ENCODE data around the gene NRGN. TPM values are rescaled to one million over a fixed set of nuclear protein-coding genes. Genes with fewer than 3 reads are reported as not detected.

Gene NRGN
- polyA plus RNA-seq, 1 donor from 2014 or later: 0.69 TPM

GRCh38 chr11:124779568-124779967, 39.8 kb downstream of the NRGN start:
- no peak overlapping the region for H2AFZ ChIP-seq (ENCODE audit: low read depth, low read length)
- no peak overlapping the region for H3K27ac ChIP-seq (ENCODE audit: low read length)
- TF ChIP-seq SMC3 (conservative IDR thresholded peaks at IDR 0.05; ENCODE audit: poor library complexity) (no peak), EP300 (conservative IDR thresholded peaks at IDR 0.05; ENCODE audit: poor library complexity, severe bottlenecking) (no peak), EZH2 (IDR thresholded peaks at IDR 0.05; ENCODE audit: borderline replicate concordance, insufficient read depth, low read length, poor library complexity, severe bottlenecking) (no peak), MXI1 (conservative IDR thresholded peaks at IDR 0.05; ENCODE audit: poor library complexity, severe bottlenecking) (no peak), REST (IDR thresholded peaks at IDR 0.05; ENCODE audit: borderline replicate concordance) (no peak), TAF1 (IDR thresholded peaks at IDR 0.05; ENCODE audit: low read depth) (no peak), CTCF (IDR thresholded peaks at IDR 0.05; ENCODE audit: poor library complexity, severe bottlenecking) (no peak), POLR2AphosphoS5 (IDR thresholded peaks at IDR 0.05) (no peak), RAD21 (conservative IDR thresholded peaks at IDR 0.05) (no peak)
- peaks cover 11% of the 10 kb centered on the region for H3K79me2 ChIP-seq (replicated peaks; ENCODE audit: insufficient read depth, low read length)
- no peaks in the 10 kb centered on the region for H4K20me1 ChIP-seq (ENCODE audit: insufficient read depth)
- no peaks in the 10 kb centered on the region for H3K9me3 ChIP-seq (ENCODE audit: low read length)
- peaks cover 6% of the 10 kb centered on the region for H3K36me3 ChIP-seq (ENCODE audit: insufficient read depth, low read length)
- H3K4me2 ChIP-seq (ENCODE audit: low read length): no peak overlapping the region
- H3K9ac ChIP-seq (ENCODE audit: low read length): no peak overlapping the region
- no peak overlapping the region for H3K4me3 ChIP-seq (ENCODE audit: low read length)
- H3K9me2 ChIP-seq (ENCODE audit: insufficient read depth, low read length): no peaks in the 10 kb centered on the region
- H3F3A ChIP-seq (ENCODE audit: insufficient read depth, low read length, poor library complexity, severe bottlenecking): no peaks in the 10 kb centered on the region
- no peaks in the 10 kb centered on the region for H3K27me3 ChIP-seq (ENCODE audit: insufficient read depth, low read depth, low read length)

- peaks cover 16% of the 10 kb centered on the region for H3K79me2 ChIP-seq (replicated peaks; ENCODE audit: insufficient read depth, low read length)
- H4K20me1 ChIP-seq (ENCODE audit: insufficient read depth): no peaks in the 10 kb centered on the region
- no peak overlapping the region for H2AFZ ChIP-seq (ENCODE audit: low read depth, low read length)
- no peaks in the 10 kb centered on the region for H3K27me3 ChIP-seq (ENCODE audit: insufficient read depth, low read depth, low read length)
- no peak overlapping the region for H3K4me3 ChIP-seq (ENCODE audit: low read length)
- H3K4me2 ChIP-seq (ENCODE audit: low read length): no peak overlapping the region
- no peak overlapping the region for H3K27ac ChIP-seq (ENCODE audit: low read length)
- H3K9me3 ChIP-seq (ENCODE audit: low read length): no peaks in the 10 kb centered on the region
- no peaks in the 10 kb centered on the region for H3F3A ChIP-seq (ENCODE audit: insufficient read depth, low read length, poor library complexity, severe bottlenecking)
- TF ChIP-seq CTCF (IDR thresholded peaks at IDR 0.05; ENCODE audit: poor library complexity, severe bottlenecking): no peak
- no peak for TF ChIP-seq EZH2 (IDR thresholded peaks at IDR 0.05; ENCODE audit: borderline replicate concordance, insufficient read depth, low read length, poor library complexity, severe bottlenecking)
- no peak for TF ChIP-seq REST (IDR thresholded peaks at IDR 0.05; ENCODE audit: borderline replicate concordance)
- TF ChIP-seq SMC3 (conservative IDR thresholded peaks at IDR 0.05; ENCODE audit: poor library complexity): no peak
- no peak for TF ChIP-seq MXI1 (conservative IDR thresholded peaks at IDR 0.05; ENCODE audit: poor library complexity, severe bottlenecking)
- TF ChIP-seq EP300 (conservative IDR thresholded peaks at IDR 0.05; ENCODE audit: poor library complexity, severe bottlenecking): no peak
- TF ChIP-seq POLR2AphosphoS5 (IDR thresholded peaks at IDR 0.05): no peak
- TF ChIP-seq TAF1 (IDR thresholded peaks at IDR 0.05; ENCODE audit: low read depth): no peak
- no peak for TF ChIP-seq RAD21 (conservative IDR thresholded peaks at IDR 0.05)
- no peaks in the 10 kb centered on the region for H3K9me2 ChIP-seq (ENCODE audit: insufficient read depth, low read length)
- no peaks in the 10 kb centered on the region for H3K36me3 ChIP-seq (ENCODE audit: insufficient read depth, low read length)
- no peak overlapping the region for H3K9ac ChIP-seq (ENCODE audit: low read length)
Observed at GRCh38 chr11:124783002-124783401, 43.3 kb downstream of the NRGN start.
